Measurements from ENCODE around the gene GAL3ST2. TPM values are rescaled to one million over a fixed set of nuclear protein-coding genes. Genes with fewer than 3 reads are reported as not detected.

The GAL3ST2 gene
- total RNA-seq, 2 donors from 2014 or later: 2.4 TPM; not detected in 1

- WGBS: 92% methylated on average over 26 of the region's 26 CpGs
- Histone ChIP-seq H3K4me3 (no peak overlapping the region), H3K27ac (no peak overlapping the region), H3K4me1 (replicated peaks) (peaks cover 7% of the 10 kb centered on the region), H3K9me3 (no peaks in the 10 kb centered on the region), H3K36me3 (no peaks in the 10 kb centered on the region), H3K27me3 (replicated peaks; ENCODE audit: insufficient read depth) (no peaks in the 10 kb centered on the region)
- no peak for DNase-seq (ENCODE audit: low spot score)
- intact Hi-C loops (cut with DNase I): no loop called here
- no peak for TF ChIP-seq CTCF (IDR thresholded peaks at IDR 0.05)
- TF ChIP-seq POLR2A (IDR thresholded peaks at IDR 0.05): no peak
These were observed 74.9 kb downstream of the GAL3ST2 start for GRCh38 chr2:241851325-241852115.

- WGBS: 95% methylated on average over 39 of the region's 39 CpGs
- Histone ChIP-seq H3K27ac (no peak overlapping the region), H3K36me3 (no peaks in the 10 kb centered on the region), H3K9me3 (no peaks in the 10 kb centered on the region), H3K4me1 (replicated peaks) (peaks cover 7% of the 10 kb centered on the region), H3K4me3 (no peak overlapping the region), H3K27me3 (replicated peaks; ENCODE audit: insufficient read depth) (no peaks in the 10 kb centered on the region)
- TF ChIP-seq POLR2AphosphoS5 (IDR thresholded peaks at IDR 0.05): no peak
- TF ChIP-seq POLR2A (IDR thresholded peaks at IDR 0.05): no peak
- no peak for TF ChIP-seq CTCF (IDR thresholded peaks at IDR 0.05)
- intact Hi-C loops (cut with DNase I): no loop called here
- no peak for DNase-seq (ENCODE audit: low spot score)
These were observed 75.7 kb downstream of the GAL3ST2 start for GRCh38 chr2:241852116-241852980.

- Histone ChIP-seq H3K4me3 (no peak overlapping the region), H3K9me3 (no peaks in the 10 kb centered on the region), H3K27ac (no peak overlapping the region), H3K27me3 (replicated peaks; ENCODE audit: insufficient read depth) (no peaks in the 10 kb centered on the region), H3K4me1 (replicated peaks) (peaks cover 7% of the 10 kb centered on the region), H3K36me3 (no peaks in the 10 kb centered on the region)
- intact Hi-C loops (cut with DNase I): no loop called here
- no peak for DNase-seq (ENCODE audit: low spot score)
- TF ChIP-seq POLR2A (IDR thresholded peaks at IDR 0.05): no peak
- TF ChIP-seq CTCF (IDR thresholded peaks at IDR 0.05): no peak
- TF ChIP-seq POLR2AphosphoS5 (IDR thresholded peaks at IDR 0.05): no peak
- WGBS: over 99% methylated on average over 10 of the region's 10 CpGs
These were observed 76.5 kb downstream of the GAL3ST2 start for GRCh38 chr2:241852981-241853631.

Other genes with a start within 250 kb of the GAL3ST2 start
- 10 to 100 TPM; 58.3 to 91.6 TPM for gene BOK, start 218.1 kb upstream of the GAL3ST2 start, total RNA-seq
- gene THAP4, start 139.7 kb upstream of the GAL3ST2 start, total RNA-seq: 10 to 100 TPM; 60.8 to 92.9 TPM
- 100 to 1,000 TPM in 1 of 2 donors, 10 to 100 TPM in 1; 63.9 to 162 TPM for gene ATG4B, start 139.1 kb upstream of the GAL3ST2 start, total RNA-seq
- gene DTYMK, start 90.0 kb upstream of the GAL3ST2 start, total RNA-seq: 10 to 100 TPM; 26.0 to 35.8 TPM
- 10 to 100 TPM; 65.6 to 84.8 TPM for gene ING5, start 74.8 kb upstream of the GAL3ST2 start, total RNA-seq
- gene D2HGDH, start 42.2 kb upstream of the GAL3ST2 start, total RNA-seq: 10 to 100 TPM; 38.7 to 55.3 TPM
- under 1 TPM in 1 of 2 donors, not detected in 1; 0.62 TPM for gene NEU4, start 32.4 kb downstream of the GAL3ST2 start, total RNA-seq
- gene PDCD1, start 82.1 kb downstream of the GAL3ST2 start, total RNA-seq: under 1 TPM; 0.27 to 0.80 TPM
- gene RTP5, start 92.9 kb downstream of the GAL3ST2 start, total RNA-seq: under 1 TPM; 0.14 to 0.28 TPM